Left ventricle myocardium inferior (tissue), 1 donor: ENCODE results near the gene RGS17. TPM values are rescaled to one million over a fixed set of nuclear protein-coding genes. Genes with fewer than 3 reads are reported as not detected.
"Not testable (repeated sequence)": the region's sequence is repeated elsewhere in the genome, so short reads cannot be mapped to it uniquely, and the experiment has no call there.

Experiments
- DNase-seq: peaks from one replicate; pipeline ENCODE4 v3.0.0-alpha.2; 2020
- H3K27ac ChIP-seq: fragments of 200-600 bp; replicated peaks from 2 replicates; pipeline ENCODE4 v1.8.0; 2021
- H3K27me3 ChIP-seq: fragments of 200-600 bp; 2 replicates; pipeline ENCODE4 v1.8.0; 2021; ENCODE audit warnings: low read depth
- H3K36me3 ChIP-seq: fragments of 200-600 bp; 2 replicates; pipeline ENCODE4 v1.8.0; 2021
- H3K4me1 ChIP-seq: fragments of 200-600 bp; 2 replicates; pipeline ENCODE4 v1.8.0; 2021
- H3K4me3 ChIP-seq: fragments of 200-600 bp; 2 replicates; pipeline ENCODE4 v1.8.0; 2021; ENCODE audit warnings: mild to moderate bottlenecking, moderate library complexity
- H3K9me3 ChIP-seq: fragments of 200-600 bp; replicated peaks from 2 replicates; pipeline ENCODE4 v1.8.0; 2021
- intact Hi-C: fragments of 100-400 bp; cut with micrococcal nuclease; formaldehyde crosslinking; loops from one replicate; pipeline ENCODE4 v1.11.0; 2022
- total RNA-seq: library from RNA; stranded (reverse); fragmentation: NEBNext Ultra II Directional; extraction: Animal tissue kit (Norgen Biotek cat#: 25700); gene quantifications from one replicate; pipeline ENCODE4 v1.2.1, GENCODE V29; 2021
- TF ChIP-seq, protein P1 (sequence below): fragments of 200-600 bp; IDR thresholded peaks from 2 replicates; pipeline ENCODE4 v1.8.0; 2021; ENCODE audit warnings: antibody characterized with exemption, mild to moderate bottlenecking, borderline replicate concordance
- donor health status: DM: no; HTN: yes; CAD: no; lungs with severe emphysema.

RGS17 gene
- total RNA-seq, 1 donor from 2014 or later, result 0.16 TPM

GRCh38 chr6:153000243-153000642 is 130.8 kb downstream of the RGS17 start:
- peak overlapping the region; percentile 85 for H3K4me3 ChIP-seq
- no peak overlapping the region for H3K27ac ChIP-seq

DNA sequence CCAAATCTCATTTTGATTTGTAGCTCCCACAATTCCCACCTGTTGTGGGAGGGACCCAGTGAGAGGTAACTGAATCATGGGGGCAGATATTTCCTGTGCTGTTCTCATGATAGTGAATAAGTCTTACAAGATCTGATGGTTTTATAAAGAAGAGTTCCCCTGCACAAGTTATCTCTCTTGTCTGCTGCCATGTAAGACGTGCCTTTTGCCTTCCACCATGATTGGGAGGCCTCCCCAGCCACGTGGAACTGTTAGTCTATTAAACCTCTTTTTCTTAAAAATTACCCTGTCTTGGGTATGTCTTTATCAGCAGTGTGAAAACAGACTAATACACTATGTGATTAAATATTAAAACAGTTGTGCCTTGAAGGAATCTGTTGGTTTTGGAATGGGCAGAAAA is 131.5 kb downstream of the RGS17 start:
- H3K27me3 ChIP-seq, H3K9me3 ChIP-seq, DNase-seq, H3K4me3 ChIP-seq, H3K27ac ChIP-seq, intact Hi-C loops: not testable (repeated sequence)
- peaks cover 23% of the 10 kb centered on the region for H3K36me3 ChIP-seq
- H3K4me1 ChIP-seq, result peaks cover 83% of the 10 kb centered on the region

More at GRCh38 chr6:153000243-153000642, 130.8 kb downstream of the RGS17 start:
- no peaks in the 10 kb centered on the region for H3K27me3 ChIP-seq
- peaks cover 81% of the 10 kb centered on the region for H3K4me1 ChIP-seq
- DNase-seq, result no peak
- no peaks in the 10 kb centered on the region for H3K9me3 ChIP-seq
- intact Hi-C loops, result no loop called here
- TF ChIP-seq, protein P1, sequence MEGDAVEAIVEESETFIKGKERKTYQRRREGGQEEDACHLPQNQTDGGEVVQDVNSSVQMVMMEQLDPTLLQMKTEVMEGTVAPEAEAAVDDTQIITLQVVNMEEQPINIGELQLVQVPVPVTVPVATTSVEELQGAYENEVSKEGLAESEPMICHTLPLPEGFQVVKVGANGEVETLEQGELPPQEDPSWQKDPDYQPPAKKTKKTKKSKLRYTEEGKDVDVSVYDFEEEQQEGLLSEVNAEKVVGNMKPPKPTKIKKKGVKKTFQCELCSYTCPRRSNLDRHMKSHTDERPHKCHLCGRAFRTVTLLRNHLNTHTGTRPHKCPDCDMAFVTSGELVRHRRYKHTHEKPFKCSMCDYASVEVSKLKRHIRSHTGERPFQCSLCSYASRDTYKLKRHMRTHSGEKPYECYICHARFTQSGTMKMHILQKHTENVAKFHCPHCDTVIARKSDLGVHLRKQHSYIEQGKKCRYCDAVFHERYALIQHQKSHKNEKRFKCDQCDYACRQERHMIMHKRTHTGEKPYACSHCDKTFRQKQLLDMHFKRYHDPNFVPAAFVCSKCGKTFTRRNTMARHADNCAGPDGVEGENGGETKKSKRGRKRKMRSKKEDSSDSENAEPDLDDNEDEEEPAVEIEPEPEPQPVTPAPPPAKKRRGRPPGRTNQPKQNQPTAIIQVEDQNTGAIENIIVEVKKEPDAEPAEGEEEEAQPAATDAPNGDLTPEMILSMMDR, result no peak
- H3K36me3 ChIP-seq, result peaks cover 19% of the 10 kb centered on the region

DNA sequence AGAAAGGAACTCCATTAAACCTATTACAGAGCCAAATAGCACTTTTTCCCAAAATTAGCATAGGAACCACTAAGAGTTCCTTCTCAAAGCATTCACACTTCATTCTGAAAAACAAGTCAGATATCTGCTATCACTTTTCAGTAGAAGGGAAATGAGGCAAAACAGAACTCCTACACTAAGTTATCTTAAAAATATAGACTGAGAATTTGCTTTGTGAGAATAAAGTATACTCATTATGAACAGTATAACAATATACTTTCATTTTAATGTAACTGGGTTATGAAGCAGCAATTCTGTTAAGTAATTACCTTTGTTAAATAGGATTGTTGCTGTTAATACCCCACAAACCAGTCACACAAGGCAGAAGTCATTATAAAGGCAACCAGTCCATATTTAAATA is 137.2 kb downstream of the RGS17 start:
- Histone ChIP-seq H3K36me3 (peaks cover 74% of the 10 kb centered on the region), H3K4me3 (no peak overlapping the region), H3K9me3 (no peaks in the 10 kb centered on the region), H3K27ac (no peak overlapping the region), H3K4me1 (peaks cover 42% of the 10 kb centered on the region), H3K27me3 (no peaks in the 10 kb centered on the region)
- intact Hi-C loops, result no loop called here
- TF ChIP-seq, protein P1, result no peak
- no peak for DNase-seq

- intact Hi-C loops, result no loop called here
- H3K9me3 ChIP-seq, result no peaks in the 10 kb centered on the region
- no peak overlapping the region for H3K4me3 ChIP-seq
- peaks cover 72% of the 10 kb centered on the region for H3K36me3 ChIP-seq
- H3K27ac ChIP-seq, result no peak overlapping the region
- DNase-seq, result no peak
- TF ChIP-seq, protein P1, result no peak
- H3K27me3 ChIP-seq, result no peaks in the 10 kb centered on the region
- peaks cover 38% of the 10 kb centered on the region for H3K4me1 ChIP-seq
These were observed 137.7 kb downstream of the RGS17 start for GRCh38 chr6:152993431-152993830.

GRCh38 chr6:152986978-152987377 is 144.1 kb downstream of the RGS17 start:
- H3K9me3 ChIP-seq, result no peaks in the 10 kb centered on the region
- DNase-seq, result no peak
- H3K27me3 ChIP-seq, result no peaks in the 10 kb centered on the region
- no peak overlapping the region for H3K27ac ChIP-seq
- no peak overlapping the region for H3K4me3 ChIP-seq
- H3K4me1 ChIP-seq, result peaks cover 27% of the 10 kb centered on the region
- peaks cover 29% of the 10 kb centered on the region for H3K36me3 ChIP-seq
- intact Hi-C loops, result no loop called here
- TF ChIP-seq, protein P1, result no peak

DNA sequence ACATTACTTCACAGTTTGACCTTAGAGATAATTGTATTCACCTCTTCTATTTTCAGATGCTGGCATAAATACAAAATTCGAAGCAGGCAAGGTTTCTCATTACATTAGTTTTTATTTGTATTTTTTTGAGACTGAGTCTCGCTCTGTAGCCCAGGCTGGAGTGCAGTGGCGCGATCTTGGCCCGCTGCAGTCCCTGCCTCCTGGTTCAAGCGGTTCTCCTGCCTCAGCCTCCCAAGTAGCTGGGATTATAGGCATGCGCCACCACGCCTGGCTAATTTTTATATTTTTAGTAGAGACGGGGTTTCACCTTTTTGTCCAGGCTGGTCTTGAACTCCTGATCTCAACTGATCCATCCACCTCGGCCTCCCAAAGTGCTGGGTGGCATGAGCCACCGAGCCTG is 145.8 kb downstream of the RGS17 start:
- DNase-seq, H3K9me3 ChIP-seq, H3K4me3 ChIP-seq, intact Hi-C loops, H3K27me3 ChIP-seq: not testable (repeated sequence)
- Histone ChIP-seq H3K36me3 (peaks cover 12% of the 10 kb centered on the region), H3K27ac (peak overlapping the region; percentile 97), H3K4me1 (peaks cover 30% of the 10 kb centered on the region)

GRCh38 chr6:152984513-152984872 is 146.6 kb downstream of the RGS17 start:
- Histone ChIP-seq H3K27ac (peak overlapping the region; percentile 97), H3K9me3 (no peaks in the 10 kb centered on the region), H3K27me3 (no peaks in the 10 kb centered on the region), H3K4me3 (peak overlapping the region; percentile 78), H3K36me3 (peaks cover 4% of the 10 kb centered on the region), H3K4me1 (peaks cover 30% of the 10 kb centered on the region)
- intact Hi-C loops, result no loop called here
- TF ChIP-seq, protein P1, result no peak
- no peak for DNase-seq
